PFSK-1 (cell line): ENCODE measurements around the gene SPATA9.

Source experiments
- TAF1 ChIP-seq: IDR thresholded peaks from 2 replicates; pipeline ENCODE4 v1.6.1; 2012; ENCODE audit warnings: low read length, control low read depth, borderline replicate concordance; ENCODE audit not compliant: insufficient read depth
- TF ChIP-seq, protein P1 (sequence below), 2 experiments: IDR thresholded peaks; 2 replicates each; pipeline versions ENCODE4 v1.6.1 to v1.8.0; 2011 to 2012; ENCODE audit warnings: low read depth in 2 of 2, low read length in 2 of 2, control low read depth in 1 of 2, inconsistent platforms in 1 of 2, mild to moderate bottlenecking in 1 of 2, moderate library complexity in 1 of 2; ENCODE audit not compliant: insufficient read depth in 1 of 2

DNA sequence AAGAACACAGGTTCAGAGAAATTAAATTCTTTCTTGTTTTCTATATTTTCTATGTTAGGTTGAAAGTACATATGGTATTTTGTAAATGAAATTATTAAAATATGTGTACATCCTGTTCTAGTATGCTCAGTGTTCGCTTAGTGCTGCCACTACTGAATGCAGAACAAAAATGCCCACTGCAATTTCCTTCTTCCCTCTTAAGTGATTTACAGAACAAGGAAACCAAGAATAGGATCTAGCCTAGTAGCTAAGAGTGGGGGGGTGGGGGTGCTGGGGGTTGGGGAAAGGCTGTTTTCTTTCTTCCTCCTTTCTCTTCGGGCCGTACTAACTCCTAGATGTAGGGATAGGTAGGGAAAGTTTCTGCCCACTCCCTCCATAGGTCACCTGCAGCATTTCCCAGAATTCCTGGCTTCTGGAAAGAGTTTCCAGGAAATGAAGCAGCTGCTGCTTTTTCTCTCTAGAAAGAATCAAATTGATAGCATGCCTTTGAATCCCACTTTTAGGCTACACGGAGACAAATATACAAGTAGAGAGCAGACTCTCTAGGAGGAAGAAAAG, 15.7 kb downstream of the SPATA9 start:
- TF ChIP-seq, protein P1, sequence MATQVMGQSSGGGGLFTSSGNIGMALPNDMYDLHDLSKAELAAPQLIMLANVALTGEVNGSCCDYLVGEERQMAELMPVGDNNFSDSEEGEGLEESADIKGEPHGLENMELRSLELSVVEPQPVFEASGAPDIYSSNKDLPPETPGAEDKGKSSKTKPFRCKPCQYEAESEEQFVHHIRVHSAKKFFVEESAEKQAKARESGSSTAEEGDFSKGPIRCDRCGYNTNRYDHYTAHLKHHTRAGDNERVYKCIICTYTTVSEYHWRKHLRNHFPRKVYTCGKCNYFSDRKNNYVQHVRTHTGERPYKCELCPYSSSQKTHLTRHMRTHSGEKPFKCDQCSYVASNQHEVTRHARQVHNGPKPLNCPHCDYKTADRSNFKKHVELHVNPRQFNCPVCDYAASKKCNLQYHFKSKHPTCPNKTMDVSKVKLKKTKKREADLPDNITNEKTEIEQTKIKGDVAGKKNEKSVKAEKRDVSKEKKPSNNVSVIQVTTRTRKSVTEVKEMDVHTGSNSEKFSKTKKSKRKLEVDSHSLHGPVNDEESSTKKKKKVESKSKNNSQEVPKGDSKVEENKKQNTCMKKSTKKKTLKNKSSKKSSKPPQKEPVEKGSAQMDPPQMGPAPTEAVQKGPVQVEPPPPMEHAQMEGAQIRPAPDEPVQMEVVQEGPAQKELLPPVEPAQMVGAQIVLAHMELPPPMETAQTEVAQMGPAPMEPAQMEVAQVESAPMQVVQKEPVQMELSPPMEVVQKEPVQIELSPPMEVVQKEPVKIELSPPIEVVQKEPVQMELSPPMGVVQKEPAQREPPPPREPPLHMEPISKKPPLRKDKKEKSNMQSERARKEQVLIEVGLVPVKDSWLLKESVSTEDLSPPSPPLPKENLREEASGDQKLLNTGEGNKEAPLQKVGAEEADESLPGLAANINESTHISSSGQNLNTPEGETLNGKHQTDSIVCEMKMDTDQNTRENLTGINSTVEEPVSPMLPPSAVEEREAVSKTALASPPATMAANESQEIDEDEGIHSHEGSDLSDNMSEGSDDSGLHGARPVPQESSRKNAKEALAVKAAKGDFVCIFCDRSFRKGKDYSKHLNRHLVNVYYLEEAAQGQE (IDR thresholded peaks at IDR 0.05; ENCODE audit: insufficient read depth in 1 of 2, low read depth in 2 of 2, low read length in 2 of 2), result no peak
- TF ChIP-seq TAF1, result no peak
